Left lung (tissue), 10 donors: ENCODE measurements around the gene MOK. TPM values are rescaled to one million over a fixed set of nuclear protein-coding genes. Genes with fewer than 3 reads are reported as not detected.

ENCODE experiments used
- ATAC-seq: fragments of 200-7000 bp; cut with Tn5 transposase; one replicate; pipeline ENCODE4 v1.9.1; 2020; ENCODE audit warnings: moderate library complexity
- DNase-seq, 4 donors: peaks; one replicate each; pipeline ENCODE4 v3.0.0-alpha.2; 2013 to 2020
- H3K27ac ChIP-seq, 2 donors: fragments of 200-600 bp; sonication (generic) in 1 of 2; one replicate each; pipeline versions ENCODE4 v1.5.0 to v1.8.0; 2020 to 2021
- H3K27me3 ChIP-seq, 2 donors: fragments of 200-600 bp; sonication (generic) in 1 of 2; one replicate each; pipeline versions ENCODE4 v1.5.0 to v1.8.0; 2020 to 2021
- H3K36me3 ChIP-seq, 2 donors: fragments of 200-600 bp; sonication (generic) in 1 of 2; one replicate each; pipeline versions ENCODE4 v1.5.0 to v1.8.0; 2020 to 2021
- H3K4me1 ChIP-seq, 2 donors: fragments of 200-600 bp; one replicate each; pipeline ENCODE4 v1.8.0; 2021
- H3K4me3 ChIP-seq, 2 donors: fragments of 200-600 bp; sonication (generic) in 1 of 2; one replicate each; pipeline versions ENCODE4 v1.5.0 to v1.8.0; 2020 to 2021; ENCODE audit warnings: mild to moderate bottlenecking in 1 of 2
- H3K9me3 ChIP-seq, 2 donors: fragments of 200-600 bp; sonication (generic) in 1 of 2; one replicate each; pipeline versions ENCODE4 v1.5.0 to v1.8.0; 2020 to 2021
- CTCF ChIP-seq, 2 donors: fragments of 200-600 bp; sonication (generic) in 1 of 2; IDR thresholded peaks; one replicate each; pipeline versions ENCODE4 v1.5.0 to v1.8.0; 2021; ENCODE audit warnings: antibody characterized with exemption in 2 of 2
- intact Hi-C, 2 donors: fragments of 100-400 bp; cut with DNase I; formaldehyde crosslinking; loops; one replicate each; pipeline versions ENCODE4 v1.11.2 to v1.14.2; 2022
- polyA plus RNA-seq, 6 donors: library from polyadenylated mRNA; unstranded; fragments of 120-200 nt; gene quantifications; one replicate each; pipeline ENCODE4 v1.2.1, GENCODE V29; 2013; ENCODE audit not compliant: insufficient read length in 6 of 6
- total RNA-seq, 2 donors: library from RNA; stranded (reverse); fragmentation: NEBNext Ultra II Directional; extraction: Animal tissue kit (Norgen Biotek cat#: 25700); gene quantifications; one replicate each; pipeline ENCODE4 v1.2.1, GENCODE V29; 2021
- donor health status: DM: no; HTN: yes; CAD: no.
- donor health status: DM: no; HTN: no; CAD: no.

Gene MOK
- total and polyA plus RNA-seq, 8 donors, result 8.7 to 39.0 (median 27.3) TPM

DNA sequence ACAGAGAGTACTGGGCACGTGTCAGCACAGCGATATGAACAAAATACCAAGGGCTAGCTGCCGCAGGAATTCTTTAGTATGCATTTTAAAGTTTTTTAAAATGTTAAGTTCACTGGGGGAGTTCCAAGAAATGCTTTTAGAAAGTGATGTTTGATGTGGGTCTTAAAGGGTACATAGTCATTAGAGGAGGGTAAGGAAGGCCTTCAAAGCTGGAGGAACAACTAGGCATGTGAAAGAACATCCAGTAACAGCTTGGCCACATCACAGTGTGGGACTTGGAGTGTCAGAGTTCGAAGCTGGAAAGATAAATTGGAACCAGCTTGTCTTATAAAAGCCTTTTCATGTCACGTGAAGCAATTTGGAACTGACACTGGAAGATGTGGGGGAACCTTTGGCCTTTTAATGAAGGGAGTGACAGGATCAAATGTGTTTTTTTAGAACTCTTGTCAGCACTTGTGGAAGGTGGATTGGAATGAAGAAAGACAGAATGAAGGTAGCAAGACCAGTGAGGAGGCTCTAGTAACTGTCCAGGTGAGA is 107.6 kb downstream of the MOK start:
- H3K36me3 ChIP-seq, result peaks cover 0 to 52% of the 10 kb centered on the region in 2 donors
- H3K27me3 ChIP-seq, result no peaks in the 10 kb centered on the region
- H3K4me1 ChIP-seq, result peaks cover 0 to 32% of the 10 kb centered on the region in 2 donors
- H3K9me3 ChIP-seq, result no peaks in the 10 kb centered on the region
- no peak for TF ChIP-seq CTCF (IDR thresholded peaks at IDR 0.05)
- H3K27ac ChIP-seq, result no peak overlapping the region
- ATAC-seq, result no peak
- H3K4me3 ChIP-seq, result no peak overlapping the region
- DNase-seq, result no peak
- intact Hi-C loops, result no loop called here

DNA sequence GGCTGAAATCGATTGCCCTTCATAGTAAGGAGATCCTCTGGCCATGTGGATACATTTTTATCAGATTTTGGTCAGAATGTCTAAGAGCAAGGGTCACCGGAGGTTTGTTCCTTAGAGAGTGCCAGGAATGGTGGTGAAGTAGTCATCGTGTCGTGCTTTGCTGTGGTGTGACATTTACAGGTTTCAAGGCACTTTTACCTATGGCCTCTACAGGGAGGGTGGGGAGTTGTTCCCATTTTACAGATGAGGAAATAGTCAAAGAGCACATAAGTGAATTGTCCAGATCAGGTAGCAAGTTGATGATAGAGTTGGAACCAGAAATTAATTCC is 108.1 kb downstream of the MOK start:
- no peak for ATAC-seq
- H3K27ac ChIP-seq, result no peak overlapping the region
- no peaks in the 10 kb centered on the region for H3K9me3 ChIP-seq
- H3K4me1 ChIP-seq, result peaks cover 0 to 32% of the 10 kb centered on the region in 2 donors
- intact Hi-C loops, result no loop called here
- TF ChIP-seq CTCF (IDR thresholded peaks at IDR 0.05), result no peak
- H3K36me3 ChIP-seq, result peaks cover 0 to 52% of the 10 kb centered on the region in 2 donors
- DNase-seq, result no peak
- no peak overlapping the region for H3K4me3 ChIP-seq
- H3K27me3 ChIP-seq, result no peaks in the 10 kb centered on the region

GRCh38 chr14:102196039-102196901 is 108.7 kb downstream of the MOK start:
- ATAC-seq (no peak), DNase-seq (no peak)
- Histone ChIP-seq H3K36me3 (peaks cover 0 to 52% of the 10 kb centered on the region in 2 donors), H3K27ac (no peak overlapping the region), H3K27me3 (no peaks in the 10 kb centered on the region), H3K4me1 (peaks cover 0 to 27% of the 10 kb centered on the region in 2 donors), H3K9me3 (no peaks in the 10 kb centered on the region), H3K4me3 (no peak overlapping the region)
- TF ChIP-seq CTCF (IDR thresholded peaks at IDR 0.05), result no peak
- intact Hi-C loops, result no loop called here

DNA sequence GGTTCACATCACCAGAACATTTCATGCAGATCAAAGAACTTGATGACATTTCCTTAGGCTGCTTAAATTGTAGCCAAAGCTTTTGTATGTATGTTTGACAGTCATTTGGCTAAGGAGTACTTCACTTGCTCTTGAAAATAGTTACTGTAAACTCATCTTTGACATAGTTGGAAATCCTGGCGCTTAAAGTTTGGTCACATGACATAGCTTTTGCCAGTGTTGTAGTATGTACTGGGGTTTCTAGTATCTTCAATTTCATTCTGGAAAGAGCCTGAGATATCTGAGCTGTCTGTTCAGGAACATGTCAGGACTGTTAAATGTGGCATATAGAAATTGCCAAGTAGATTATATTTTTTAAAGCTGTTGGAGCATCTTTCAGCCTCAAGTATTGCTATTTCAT is 109.5 kb downstream of the MOK start:
- Histone ChIP-seq H3K36me3 (peaks cover 0 to 48% of the 10 kb centered on the region in 2 donors), H3K4me1 (peaks cover 0 to 19% of the 10 kb centered on the region in 2 donors), H3K4me3 (no peak overlapping the region), H3K9me3 (no peaks in the 10 kb centered on the region), H3K27ac (no peak overlapping the region), H3K27me3 (no peaks in the 10 kb centered on the region)
- peak; percentile 42 for ATAC-seq
- no peak for DNase-seq
- no peak for TF ChIP-seq CTCF (IDR thresholded peaks at IDR 0.05)
- intact Hi-C loops, result no loop called here

- H3K9me3 ChIP-seq, result no peaks in the 10 kb centered on the region
- H3K27ac ChIP-seq, result no peak overlapping the region
- H3K36me3 ChIP-seq, result peaks cover 0 to 44% of the 10 kb centered on the region in 2 donors
- no peak for DNase-seq
- H3K4me1 ChIP-seq, result peaks cover 0 to 19% of the 10 kb centered on the region in 2 donors
- intact Hi-C loops, result no loop called here
- no peak overlapping the region for H3K4me3 ChIP-seq
- no peaks in the 10 kb centered on the region for H3K27me3 ChIP-seq
- ATAC-seq, result no peak
- TF ChIP-seq CTCF (IDR thresholded peaks at IDR 0.05), result no peak
Observed at GRCh38 chr14:102194856-102195255, 110.1 kb downstream of the MOK start.
